Measurements from ENCODE around the gene FAIM2.
"Not testable (repeated sequence)": the region's sequence is repeated elsewhere in the genome, so short reads cannot be mapped to it uniquely, and the experiment has no call there.

FAIM2 gene

GRCh38 chr12:49860921-49861320 lies 42.8 kb downstream of the FAIM2 start:
- not testable (repeated sequence) for DNase-seq

- DNase-seq, result not testable (repeated sequence)
Observed at GRCh38 chr12:49855890-49856289, 47.8 kb downstream of the FAIM2 start.

GRCh38 chr12:49854976-49855375 lies 48.7 kb downstream of the FAIM2 start:
- DNase-seq, result no peak

- DNase-seq, result no peak
Observed at GRCh38 chr12:49853671-49854070, 50.0 kb downstream of the FAIM2 start.

GRCh38 chr12:49847161-49847560 lies 56.5 kb downstream of the FAIM2 start:
- DNase-seq, result no peak

GRCh38 chr12:49846032-49846431 lies 57.7 kb downstream of the FAIM2 start:
- no peak for DNase-seq

GRCh38 chr12:49843876-49844437 lies 59.7 kb downstream of the FAIM2 start:
- no peak for DNase-seq

- DNase-seq, result no peak
Observed at GRCh38 chr12:49843411-49843810, 60.3 kb downstream of the FAIM2 start.

- DNase-seq, result peak; percentile 90 to 95
Observed at GRCh38 chr12:49842519-49843352, 61.0 kb downstream of the FAIM2 start, which contains the start of gene BCDIN3D. BCDIN3D (minus strand) TSS chr12:49843106; CDS start chr12:49843087, 19 bp downstream.

- peak in 1 of 2 experiments; percentile 16 for DNase-seq
Observed at GRCh38 chr12:49838973-49839633, 64.6 kb downstream of the FAIM2 start.

GRCh38 chr12:49832836-49833421 lies 70.8 kb downstream of the FAIM2 start:
- DNase-seq, result no peak

- DNase-seq, result no peak
Observed at GRCh38 chr12:49831717-49832116, 72.0 kb downstream of the FAIM2 start.

- DNase-seq, result peak; percentile 89 to 92
Observed at GRCh38 chr12:49828133-49829091, 75.3 kb downstream of the FAIM2 start, which contains the start of gene NCKAP5L. NCKAP5L (minus strand) TSS chr12:49828413; CDS start chr12:49804044, 24,369 bp downstream.

- DNase-seq, result peak; percentile 34 to 43
Observed at GRCh38 chr12:49827401-49828099, 76.2 kb downstream of the FAIM2 start.

- DNase-seq, result no peak
Observed at GRCh38 chr12:49827051-49827400, 76.7 kb downstream of the FAIM2 start.

- DNase-seq, result no peak
Observed at GRCh38 chr12:49825971-49826421, 77.7 kb downstream of the FAIM2 start.

- no peak for DNase-seq
Observed at GRCh38 chr12:49825360-49825970, 78.2 kb downstream of the FAIM2 start.

- DNase-seq, result no peak
Observed at GRCh38 chr12:49824895-49825294, 78.8 kb downstream of the FAIM2 start.

GRCh38 chr12:49824416-49824815 lies 79.3 kb downstream of the FAIM2 start:
- no peak for DNase-seq

GRCh38 chr12:49823951-49824350 lies 79.7 kb downstream of the FAIM2 start:
- DNase-seq, result no peak

GRCh38 chr12:49823350-49823749 lies 80.3 kb downstream of the FAIM2 start:
- no peak for DNase-seq

All from stimulated activated CD4-positive, alpha-beta T cell treated with anti-CD3 and anti-CD28 coated beads, Interleukin-4, amount 100 ng/mL, for 4 hours (primary cell).